WERI-Rb-1 (cell line): Measurements from ENCODE around the gene RBL2.

Experiments used
- DNase-seq: peaks from one replicate; pipeline ENCODE4 v3.0.0-alpha.2; 2020
- H3K27ac ChIP-seq: fragments of 250-450 bp; sonication (Bioruptor Pico); 2 replicates; pipeline ENCODE4 v1.5.1; 2020; ENCODE audit warnings: mild to moderate bottlenecking, moderate library complexity
- H3K27me3 ChIP-seq: fragments of 250-450 bp; sonication (Bioruptor Pico); 2 replicates; pipeline ENCODE4 v1.5.1; 2021; ENCODE audit warnings: mild to moderate bottlenecking, low read depth, moderate library complexity; ENCODE audit not compliant: insufficient read depth, severe bottlenecking
- H3K36me3 ChIP-seq: fragments of 250-450 bp; sonication (Bioruptor Pico); 2 replicates; pipeline ENCODE4 v1.5.1; 2020; ENCODE audit warnings: mild to moderate bottlenecking, moderate library complexity
- H3K4me3 ChIP-seq: 2 replicates; pipeline ENCODE4 v1.5.1; 2011; ENCODE audit warnings: low read depth, mild to moderate bottlenecking, control low read depth, low read length
- H3K9me3 ChIP-seq: fragments of 250-450 bp; sonication (Bioruptor Pico); 2 replicates; pipeline ENCODE4 v1.5.1; 2021; ENCODE audit warnings: mild to moderate bottlenecking, moderate library complexity; ENCODE audit not compliant: severe bottlenecking
- TF ChIP-seq, protein P1 (sequence below): IDR thresholded peaks from 2 replicates; pipeline ENCODE4 v1.5.1; 2011; ENCODE audit warnings: low read depth, mild to moderate bottlenecking, control low read depth, inconsistent platforms, low read length

RBL2 gene

DNA sequence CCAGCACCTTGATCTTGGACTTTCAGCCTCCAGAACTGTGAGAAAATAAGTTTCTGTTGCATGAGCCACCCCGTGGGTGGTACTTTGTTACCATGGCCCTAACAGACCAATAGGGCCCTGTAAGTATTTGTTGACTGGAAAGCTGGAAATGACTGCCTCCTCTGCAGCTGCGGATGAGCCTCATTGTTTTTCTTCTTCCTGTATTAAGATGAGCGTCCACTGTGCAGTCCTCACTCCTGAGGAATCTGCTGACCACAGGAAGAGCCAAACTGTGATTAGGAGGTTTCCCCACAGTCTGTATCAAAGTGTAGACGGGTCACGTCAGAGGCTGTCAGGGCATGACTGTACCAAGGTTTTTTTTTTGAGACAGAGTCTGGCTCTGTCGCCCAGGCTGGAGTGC, 81.0 kb downstream of the RBL2 start:
- Histone ChIP-seq H3K9me3 (peaks cover 9% of the 10 kb centered on the region), H3K27me3 (no peaks in the 10 kb centered on the region), H3K4me3 (no peak overlapping the region), H3K27ac (no peak overlapping the region), H3K36me3 (no peaks in the 10 kb centered on the region)
- TF ChIP-seq, protein P1, sequence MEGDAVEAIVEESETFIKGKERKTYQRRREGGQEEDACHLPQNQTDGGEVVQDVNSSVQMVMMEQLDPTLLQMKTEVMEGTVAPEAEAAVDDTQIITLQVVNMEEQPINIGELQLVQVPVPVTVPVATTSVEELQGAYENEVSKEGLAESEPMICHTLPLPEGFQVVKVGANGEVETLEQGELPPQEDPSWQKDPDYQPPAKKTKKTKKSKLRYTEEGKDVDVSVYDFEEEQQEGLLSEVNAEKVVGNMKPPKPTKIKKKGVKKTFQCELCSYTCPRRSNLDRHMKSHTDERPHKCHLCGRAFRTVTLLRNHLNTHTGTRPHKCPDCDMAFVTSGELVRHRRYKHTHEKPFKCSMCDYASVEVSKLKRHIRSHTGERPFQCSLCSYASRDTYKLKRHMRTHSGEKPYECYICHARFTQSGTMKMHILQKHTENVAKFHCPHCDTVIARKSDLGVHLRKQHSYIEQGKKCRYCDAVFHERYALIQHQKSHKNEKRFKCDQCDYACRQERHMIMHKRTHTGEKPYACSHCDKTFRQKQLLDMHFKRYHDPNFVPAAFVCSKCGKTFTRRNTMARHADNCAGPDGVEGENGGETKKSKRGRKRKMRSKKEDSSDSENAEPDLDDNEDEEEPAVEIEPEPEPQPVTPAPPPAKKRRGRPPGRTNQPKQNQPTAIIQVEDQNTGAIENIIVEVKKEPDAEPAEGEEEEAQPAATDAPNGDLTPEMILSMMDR = no peak
- DNase-seq = no peak

DNA sequence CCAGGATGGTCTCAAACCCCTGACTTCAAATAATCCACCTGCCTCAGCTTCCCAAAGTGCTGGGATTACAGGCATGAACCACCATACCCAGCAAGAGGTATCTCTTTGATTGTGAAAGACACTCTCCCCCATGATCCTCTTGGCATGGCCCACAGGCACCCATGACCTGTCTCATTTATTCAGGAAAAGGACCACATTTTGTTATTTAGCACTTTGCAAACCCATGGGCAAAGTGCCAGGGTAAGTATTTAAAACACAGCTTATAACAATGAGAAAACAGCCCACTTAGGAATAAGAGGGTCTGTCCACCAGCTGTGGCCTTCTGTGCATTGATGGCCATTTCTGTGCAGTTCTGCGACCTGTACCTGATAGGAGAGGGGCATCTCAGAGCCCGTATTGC, 81.5 kb downstream of the RBL2 start:
- DNase-seq = no peak
- no peaks in the 10 kb centered on the region for H3K27me3 ChIP-seq
- no peak overlapping the region for H3K27ac ChIP-seq
- H3K4me3 ChIP-seq = no peak overlapping the region
- TF ChIP-seq, protein P1 = no peak
- H3K9me3 ChIP-seq = peaks cover 9% of the 10 kb centered on the region
- no peaks in the 10 kb centered on the region for H3K36me3 ChIP-seq

GRCh38 chr16:53517851-53518250, 83.6 kb downstream of the RBL2 start:
- TF ChIP-seq, protein P1 = no peak
- Histone ChIP-seq H3K27me3 (no peaks in the 10 kb centered on the region), H3K36me3 (no peaks in the 10 kb centered on the region), H3K9me3 (peaks cover 9% of the 10 kb centered on the region), H3K27ac (no peak overlapping the region), H3K4me3 (no peak overlapping the region)
- DNase-seq = no peak

GRCh38 chr16:53518550-53519416, 84.5 kb downstream of the RBL2 start:
- H3K36me3 ChIP-seq = no peaks in the 10 kb centered on the region
- peak; percentile 20 for DNase-seq
- TF ChIP-seq, protein P1 = no peak
- H3K4me3 ChIP-seq = no peak overlapping the region
- no peak overlapping the region for H3K27ac ChIP-seq
- H3K9me3 ChIP-seq = peaks cover 8% of the 10 kb centered on the region
- H3K27me3 ChIP-seq = no peaks in the 10 kb centered on the region

DNA sequence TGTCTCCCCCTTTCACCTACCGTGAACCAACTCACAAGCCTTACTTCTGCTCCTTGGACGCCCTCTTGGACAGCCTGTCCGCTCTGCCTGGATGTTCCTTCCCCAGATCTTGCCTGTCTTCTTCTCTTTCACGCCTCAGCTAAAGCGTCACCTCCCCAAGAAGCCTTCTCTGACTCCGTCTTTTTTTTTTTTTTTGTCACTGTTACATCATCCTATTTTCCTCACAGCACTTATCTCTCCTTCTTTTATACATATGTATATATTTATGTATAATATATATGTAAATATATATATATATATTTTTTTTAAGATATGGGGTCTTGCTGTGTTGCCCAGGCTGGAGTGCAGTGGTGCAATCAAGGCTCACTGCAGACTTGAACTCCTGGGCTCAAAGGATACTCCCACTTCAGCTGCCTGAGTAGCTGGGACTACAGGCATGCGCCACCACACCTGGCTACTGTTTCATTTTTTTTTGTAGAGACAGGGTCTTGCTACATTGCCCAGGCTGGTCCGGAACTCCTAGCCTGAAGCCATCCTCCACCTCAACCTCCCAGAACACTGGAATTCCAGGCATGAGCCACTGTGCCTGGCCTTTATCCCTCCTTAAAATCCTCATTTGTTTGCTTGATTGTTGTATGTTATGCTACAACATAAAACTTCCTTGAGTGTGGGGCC, 85.3 kb downstream of the RBL2 start:
- no peak overlapping the region for H3K4me3 ChIP-seq
- H3K36me3 ChIP-seq = no peaks in the 10 kb centered on the region
- peaks cover under 1% of the 10 kb centered on the region for H3K9me3 ChIP-seq
- TF ChIP-seq, protein P1 = no peak
- DNase-seq = no peak
- no peak overlapping the region for H3K27ac ChIP-seq
- no peaks in the 10 kb centered on the region for H3K27me3 ChIP-seq
